ENCODE data around the gene MS4A6E.

MS4A6E gene

DNA sequence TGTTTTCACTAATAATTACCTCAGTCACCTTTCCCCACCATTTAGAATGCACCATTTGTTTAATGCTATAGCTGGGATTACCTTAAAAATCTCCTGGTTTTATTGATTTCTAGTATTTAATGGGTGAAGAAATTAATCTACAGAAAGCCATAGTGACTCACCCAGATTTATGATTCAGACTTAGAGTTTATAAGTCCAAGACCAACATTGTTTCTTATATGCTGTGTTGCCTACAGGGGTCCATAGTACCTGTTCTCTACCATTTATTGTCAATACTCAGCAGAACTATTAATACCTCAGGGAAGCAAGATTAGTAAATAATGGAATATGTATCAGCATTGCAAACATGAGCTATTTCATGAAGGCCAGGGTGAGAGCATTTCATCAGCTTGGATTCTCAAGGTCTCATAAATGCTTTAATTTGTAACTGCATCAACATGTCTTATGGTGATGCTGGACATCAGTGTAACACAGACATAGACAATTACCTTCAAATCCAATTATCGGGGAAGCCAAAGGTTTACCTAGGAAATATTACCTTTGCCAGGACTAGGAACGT, 43.3 kb downstream of the MS4A6E start:
- no peak for DNase-seq (ENCODE audit: low read depth)
- TF ChIP-seq, protein P1, sequence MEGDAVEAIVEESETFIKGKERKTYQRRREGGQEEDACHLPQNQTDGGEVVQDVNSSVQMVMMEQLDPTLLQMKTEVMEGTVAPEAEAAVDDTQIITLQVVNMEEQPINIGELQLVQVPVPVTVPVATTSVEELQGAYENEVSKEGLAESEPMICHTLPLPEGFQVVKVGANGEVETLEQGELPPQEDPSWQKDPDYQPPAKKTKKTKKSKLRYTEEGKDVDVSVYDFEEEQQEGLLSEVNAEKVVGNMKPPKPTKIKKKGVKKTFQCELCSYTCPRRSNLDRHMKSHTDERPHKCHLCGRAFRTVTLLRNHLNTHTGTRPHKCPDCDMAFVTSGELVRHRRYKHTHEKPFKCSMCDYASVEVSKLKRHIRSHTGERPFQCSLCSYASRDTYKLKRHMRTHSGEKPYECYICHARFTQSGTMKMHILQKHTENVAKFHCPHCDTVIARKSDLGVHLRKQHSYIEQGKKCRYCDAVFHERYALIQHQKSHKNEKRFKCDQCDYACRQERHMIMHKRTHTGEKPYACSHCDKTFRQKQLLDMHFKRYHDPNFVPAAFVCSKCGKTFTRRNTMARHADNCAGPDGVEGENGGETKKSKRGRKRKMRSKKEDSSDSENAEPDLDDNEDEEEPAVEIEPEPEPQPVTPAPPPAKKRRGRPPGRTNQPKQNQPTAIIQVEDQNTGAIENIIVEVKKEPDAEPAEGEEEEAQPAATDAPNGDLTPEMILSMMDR (IDR thresholded peaks at IDR 0.05; ENCODE audit: low read depth, low read length, missing control alignments), result no peak
- H3K4me3 ChIP-seq (ENCODE audit: low read depth, low read length), result no peak overlapping the region
- in situ Hi-C loops (cut with HindIII; ENCODE audit: low sequenced_read_pairs), result no loop called here

DNA sequence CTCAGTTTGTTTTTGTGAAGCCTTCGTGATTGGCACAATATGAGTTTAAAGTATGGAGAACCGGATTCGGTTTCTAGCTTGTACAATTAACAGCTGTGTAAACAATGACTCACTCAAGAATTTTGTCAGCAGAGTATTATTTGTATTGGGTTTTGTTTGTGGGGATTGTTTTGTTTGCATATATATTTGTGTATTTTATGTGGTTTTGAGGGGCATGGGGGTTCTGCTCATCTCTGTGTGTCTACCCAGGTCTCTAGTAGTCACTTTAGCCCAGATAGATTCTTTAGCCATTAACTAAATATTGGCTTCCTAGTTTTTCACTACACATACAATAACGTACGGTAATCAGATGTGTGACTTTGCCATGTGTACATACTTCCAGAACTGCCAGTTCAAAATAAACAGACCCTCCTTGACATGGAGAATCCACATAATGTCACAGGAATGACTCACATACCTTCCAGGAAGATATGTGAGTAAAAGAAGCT, 43.8 kb downstream of the MS4A6E start:
- in situ Hi-C loops (cut with HindIII; ENCODE audit: low sequenced_read_pairs), result no loop called here
- no peak overlapping the region for H3K4me3 ChIP-seq (ENCODE audit: low read depth, low read length)
- DNase-seq (ENCODE audit: low read depth), result no peak
- TF ChIP-seq, protein P1 (IDR thresholded peaks at IDR 0.05; ENCODE audit: low read depth, low read length, missing control alignments), result no peak

DNA sequence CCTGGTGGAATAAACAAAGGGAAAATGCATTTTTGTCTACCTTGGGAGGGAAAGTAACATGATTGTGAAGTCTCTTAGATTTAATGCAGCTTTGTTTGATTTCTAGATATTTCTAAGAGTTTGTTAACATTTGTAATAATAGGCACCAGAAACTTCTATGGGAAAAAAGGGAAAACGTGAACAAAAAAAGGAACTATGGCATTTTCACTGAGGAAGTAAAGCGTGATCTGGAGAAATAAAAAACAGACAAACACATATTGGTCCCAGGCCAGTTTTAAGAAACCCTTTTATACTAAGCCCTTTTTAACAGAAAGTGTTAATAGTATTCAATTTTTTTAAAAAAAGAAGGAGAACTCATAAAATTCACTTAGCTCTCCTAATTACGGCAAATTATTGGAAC, 44.3 kb downstream of the MS4A6E start:
- H3K4me3 ChIP-seq (ENCODE audit: low read depth, low read length), result no peak overlapping the region
- DNase-seq (ENCODE audit: low read depth), result no peak
- TF ChIP-seq, protein P1 (IDR thresholded peaks at IDR 0.05; ENCODE audit: low read depth, low read length, missing control alignments), result no peak
- in situ Hi-C loops (cut with HindIII; ENCODE audit: low sequenced_read_pairs), result no loop called here

DNA sequence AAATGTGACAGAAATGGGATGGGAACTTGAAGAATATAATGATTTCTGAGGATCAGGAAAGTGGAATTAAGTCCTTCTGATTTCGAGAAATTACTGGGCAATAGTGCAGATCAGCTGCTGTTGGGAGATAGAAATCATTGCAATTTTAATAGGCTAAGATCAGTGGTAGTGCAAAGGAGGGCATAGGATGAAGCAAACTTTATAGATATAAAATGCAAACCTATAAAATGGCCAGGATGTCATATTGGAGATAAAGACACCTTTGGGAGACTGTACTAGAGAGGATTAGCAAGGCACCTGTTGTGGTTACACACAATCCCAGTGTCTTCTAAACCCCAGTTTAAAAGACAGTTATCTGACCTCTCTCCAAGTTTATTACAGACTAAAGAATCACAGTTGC, 44.8 kb downstream of the MS4A6E start:
- in situ Hi-C loops (cut with HindIII; ENCODE audit: low sequenced_read_pairs), result no loop called here
- no peak overlapping the region for H3K4me3 ChIP-seq (ENCODE audit: low read depth, low read length)
- DNase-seq (ENCODE audit: low read depth), result no peak
- TF ChIP-seq, protein P1 (IDR thresholded peaks at IDR 0.05; ENCODE audit: low read depth, low read length, missing control alignments), result no peak

DNA sequence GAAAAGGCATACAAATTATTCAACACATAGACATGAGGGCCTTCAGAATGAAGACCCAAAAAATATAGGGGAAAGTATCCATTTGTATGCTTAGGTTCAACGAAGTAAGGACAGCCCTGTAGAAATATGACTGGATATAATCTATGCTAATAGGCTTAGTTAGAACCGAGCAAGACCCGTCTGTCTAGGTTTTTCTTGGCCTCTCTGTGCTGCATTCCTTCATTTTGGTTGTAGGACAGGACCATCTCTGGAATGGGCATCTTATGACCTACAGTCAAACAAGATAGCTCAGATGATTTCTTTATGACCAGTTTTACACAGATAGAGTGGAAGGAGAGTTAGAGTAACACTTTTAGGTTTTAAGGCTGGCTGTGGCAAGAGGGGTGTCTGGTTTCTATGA, 45.7 kb downstream of the MS4A6E start:
- TF ChIP-seq, protein P1 (IDR thresholded peaks at IDR 0.05; ENCODE audit: low read depth, low read length, missing control alignments), result no peak
- no peak for DNase-seq (ENCODE audit: low read depth)
- in situ Hi-C loops (cut with HindIII; ENCODE audit: low sequenced_read_pairs), result no loop called here
- H3K4me3 ChIP-seq (ENCODE audit: low read depth, low read length), result no peak overlapping the region

DNA sequence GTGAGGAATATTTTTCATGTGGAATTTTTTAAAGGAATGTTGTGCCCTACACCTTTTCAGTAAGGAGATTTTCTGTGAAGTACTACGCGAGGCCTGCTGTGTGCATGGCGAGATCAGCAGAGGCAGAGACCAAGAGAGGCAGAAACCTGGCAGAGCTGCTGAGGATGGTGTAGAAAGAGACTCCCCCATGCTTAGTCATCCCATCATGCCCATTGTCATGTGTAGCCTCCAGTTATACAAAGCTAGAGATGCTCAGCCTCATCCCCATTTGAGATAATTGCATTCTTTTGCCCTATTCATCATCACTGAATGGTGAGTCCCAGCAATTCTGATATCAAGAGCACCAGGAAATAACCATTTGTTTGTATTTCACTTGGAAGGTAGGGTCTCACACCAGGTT, 48.3 kb downstream of the MS4A6E start:
- H3K4me3 ChIP-seq (ENCODE audit: low read depth, low read length), result no peak overlapping the region
- TF ChIP-seq, protein P1 (IDR thresholded peaks at IDR 0.05; ENCODE audit: low read depth, low read length, missing control alignments), result no peak
- in situ Hi-C loops (cut with HindIII; ENCODE audit: low sequenced_read_pairs), result no loop called here
- DNase-seq (ENCODE audit: low read depth), result no peak
